K562 (cell line): Measurements from ENCODE around the gene PDLIM5. TPM values are rescaled to one million over a fixed set of nuclear protein-coding genes. Genes with fewer than 3 reads are reported as not detected.

Experiments used
- ATF1 ChIP-seq, 2 experiments: fragments of 450-650 bp in 1 of 2; IDR thresholded peaks; 2 replicates each; pipeline ENCODE4 v1.6.1; 2016; ENCODE audit warnings: missing compliant biosample characterization in 1 of 2, missing genetic modification characterization in 1 of 2
- BRF1 ChIP-seq: IDR thresholded peaks from 3 replicates; pipeline ENCODE4 v1.6.1; 2011; ENCODE audit warnings: borderline replicate concordance, mild to moderate bottlenecking; ENCODE audit not compliant: insufficient read length; ENCODE audit errors: extremely low read depth
- CC2D1A ChIP-seq: fragments of 450-650 bp; IDR thresholded peaks from 2 replicates; pipeline ENCODE4 v1.6.1; 2017; ENCODE audit warnings: mild to moderate bottlenecking
- CREB3L1 ChIP-seq: fragments of 450-650 bp; IDR thresholded peaks from 2 replicates; pipeline ENCODE4 v1.6.1; 2014; ENCODE audit warnings: low read depth, mild to moderate bottlenecking, moderate library complexity, borderline replicate concordance
- CREB5 ChIP-seq: fragments of 250-450 bp; sonication (Bioruptor Pico); IDR thresholded peaks from 2 replicates; pipeline ENCODE4 v1.5.0; 2020; ENCODE audit warnings: mild to moderate bottlenecking
- CXXC5 ChIP-seq: fragments of 250-450 bp; sonication (Bioruptor Pico); IDR thresholded peaks from 2 replicates; pipeline ENCODE4 v1.8.0; 2022; ENCODE audit warnings: inconsistent platforms, mild to moderate bottlenecking, moderate library complexity
- ESRRB ChIP-seq: fragments of 250-450 bp; sonication (Bioruptor Pico); IDR thresholded peaks from 2 replicates; pipeline ENCODE4 v1.5.0; 2020; ENCODE audit warnings: mild to moderate bottlenecking, moderate library complexity, borderline replicate concordance
- EZH2 ChIP-seq: IDR thresholded peaks from 2 replicates; pipeline ENCODE4 v1.6.1; 2012; ENCODE audit warnings: low read depth, mild to moderate bottlenecking, inconsistent platforms, low read length, borderline replicate concordance
- FIP1L1 ChIP-seq: fragments of 200-400 bp; formaldehyde crosslinking; IDR thresholded peaks from 2 replicates; pipeline ENCODE4 v1.6.1; 2018; ENCODE audit warnings: mild to moderate bottlenecking, low read depth, low read length; ENCODE audit not compliant: poor library complexity, severe bottlenecking
- MCM3 ChIP-seq: fragments of 450-650 bp; IDR thresholded peaks from 2 replicates; pipeline ENCODE4 v1.6.1; 2016
- NCOA2 ChIP-seq, 2 experiments: fragments of 450-650 bp; IDR thresholded peaks; 2 replicates each; pipeline ENCODE4 v1.6.1; 2018; ENCODE audit warnings: mild to moderate bottlenecking in 2 of 2, moderate library complexity in 1 of 2; ENCODE audit not compliant: partially characterized antibody in 2 of 2
- NFIX ChIP-seq: fragments of 250-450 bp; sonication (Bioruptor Pico); IDR thresholded peaks from 2 replicates; pipeline ENCODE4 v1.4.0; 2020; ENCODE audit warnings: low read depth, mild to moderate bottlenecking, moderate library complexity
- NR2C1 ChIP-seq, 2 experiments: fragments of 450-650 bp; IDR thresholded peaks; 2 replicates each; pipeline ENCODE4 v1.6.1; 2017; ENCODE audit warnings: mild to moderate bottlenecking in 2 of 2, antibody characterized with exemption in 1 of 2, inconsistent platforms in 1 of 2, missing compliant biosample characterization in 1 of 2, missing genetic modification characterization in 1 of 2
- POLR2AphosphoS2 ChIP-seq: IDR thresholded peaks from 2 replicates; pipeline ENCODE4 v1.6.1; 2012; ENCODE audit warnings: low read length, improper control_type of control experiment
- PTRF ChIP-seq: fragments of 450-650 bp; IDR thresholded peaks from 2 replicates; pipeline ENCODE4 v1.6.1; 2016; ENCODE audit warnings: mild to moderate bottlenecking, missing genetic modification characterization, missing compliant biosample characterization
- PTTG1 ChIP-seq: fragments of 450-650 bp; IDR thresholded peaks from 2 replicates; pipeline ENCODE4 v1.6.1; 2016; ENCODE audit warnings: low read depth, mild to moderate bottlenecking, missing genetic modification characterization, missing compliant biosample characterization
- RAD51 ChIP-seq: fragments of 450-650 bp; IDR thresholded peaks from 2 replicates; pipeline ENCODE4 v1.7.1; 2016; ENCODE audit warnings: low read depth, mild to moderate bottlenecking, borderline replicate concordance
- SUPT5H ChIP-seq: fragments of 450-650 bp; IDR thresholded peaks from 2 replicates; pipeline ENCODE4 v1.6.1; 2016
- TAF7 ChIP-seq: fragments of 450-650 bp; IDR thresholded peaks from 2 replicates; pipeline ENCODE4 v1.6.1; 2016; ENCODE audit warnings: missing genetic modification characterization, missing compliant biosample characterization
- TAF9B ChIP-seq: fragments of 450-650 bp; IDR thresholded peaks from 2 replicates; pipeline ENCODE4 v1.6.1; 2018; ENCODE audit warnings: mild to moderate bottlenecking; ENCODE audit not compliant: partially characterized antibody
- YY1 ChIP-seq, 3 experiments: IDR thresholded peaks; 2 replicates each; pipeline ENCODE4 v1.6.1; 2011; ENCODE audit warnings: low read length in 2 of 3, mild to moderate bottlenecking in 2 of 3, moderate library complexity in 2 of 3, borderline replicate concordance in 1 of 3, control low read depth in 1 of 3, low read depth in 1 of 3; ENCODE audit not compliant: insufficient read depth in 3 of 3, insufficient replicate concordance in 2 of 3, control insufficient read depth in 1 of 3, insufficient read length in 1 of 3; ENCODE audit errors: extremely low read depth in 1 of 3
- ZNF280A ChIP-seq: fragments of 450-650 bp; IDR thresholded peaks from 2 replicates; pipeline ENCODE4 v1.6.1; 2018; ENCODE audit warnings: mild to moderate bottlenecking, low read depth; ENCODE audit not compliant: partially characterized antibody
- ZNF764 ChIP-seq: fragments of 250-450 bp; sonication (Bioruptor Pico); IDR thresholded peaks from 2 replicates; pipeline ENCODE4 v1.4.0; 2020; ENCODE audit warnings: low read depth, mild to moderate bottlenecking, moderate library complexity
- ZNF830 ChIP-seq: fragments of 250-450 bp; sonication (Bioruptor Pico); IDR thresholded peaks from 2 replicates; pipeline ENCODE4 v1.5.0; 2021; ENCODE audit warnings: mild to moderate bottlenecking
- polyA plus RNA-seq, 8 experiments: library from polyadenylated mRNA; depleted of rRNA in 4 of 8; stranded (reverse) in 5 of 8; unstranded in 3 of 8; fragments of >200 nt; fragmentation: Nextera tagmentation in 2 of 8; fragmentation: Illumina TruSeq in 1 of 8; extraction: Ambion mirVana in 2 of 8; extraction: Trizol in 1 of 8; gene quantifications; 2 replicates each; pipeline versions ENCODE4 v1.2.1 to v1.2.3, GENCODE V29; 2011 to 2014; ENCODE audit warnings: inconsistent platforms in 1 of 8, missing spikeins in 1 of 8
- total RNA-seq, 7 experiments: library from RNA; depleted of rRNA in 6 of 7; stranded (reverse); fragments of >200 nt in 6 of 7; fragmentation: Illumina TruSeq in 2 of 7; extraction: Trizol in 2 of 7; gene quantifications; 2 replicates each; pipeline versions ENCODE4 v1.2.1 to v1.2.3, GENCODE V29; 2011 to 2021; ENCODE audit warnings: low replicate concordance in 1 of 7

Gene PDLIM5
- total and polyA plus RNA-seq, 9 of the 15 experiments (the other 6 are each of a cell fraction or from before 2014, with no cell fraction given): 36.9 to 127 (median 62.5) TPM

GRCh38 chr4:94533405-94534223 lies 81.9 kb downstream of the PDLIM5 start (continued):
- TF ChIP-seq PTTG1 (tag) (no peak), SUPT5H (no peak), FIP1L1 (no peak), CC2D1A (peak; percentile 63), NFIX (CRISPR knock-in tag) (no peak), MCM3 (no peak), ZNF280A (no peak), TAF9B (peak; percentile 31), ZNF764 (no peak), ESRRB (no peak), ATF1 (CRISPR knock-in tag; IDR thresholded peaks at IDR 0.05) (no peak), ATF1 (tag; IDR thresholded peaks at IDR 0.05) (no peak), POLR2AphosphoS2 (no peak), CREB5 (CRISPR knock-in tag) (no peak), ZNF830 (no peak), NCOA2 (IDR thresholded peaks at IDR 0.05; ENCODE audit: partially characterized antibody in 2 of 2) (peak in 1 of 2 experiments; percentile 65), TAF7 (tag) (no peak), CREB3L1 (0 out of 2 replicates have a peak, but pooled peaks have one; percentile 19), RAD51 (no peak), CXXC5 (CRISPR knock-in tag) (no peak), EZH2 (no peak), NR2C1 (IDR thresholded peaks at IDR 0.05) (no peak), NR2C1 (tag; IDR thresholded peaks at IDR 0.05) (no peak), BRF1 (no peak), PTRF (no peak), YY1 (IDR thresholded peaks at IDR 0.05; ENCODE audit: borderline replicate concordance in 1 of 3, control insufficient read depth in 1 of 3, extremely low read depth in 1 of 3, insufficient read depth in 3 of 3, insufficient read length in 1 of 3, insufficient replicate concordance in 2 of 3, low read depth in 1 of 3, low read length in 2 of 3) (no peak)
